Activated CD8-positive, alpha-beta T cell treated with anti-CD3 and anti-CD28 coated beads for 36 hours (primary cell): Measurements from ENCODE around the gene PREB. TPM values are rescaled to one million over a fixed set of nuclear protein-coding genes. Genes with fewer than 3 reads are reported as not detected.
"Not testable (repeated sequence)": the region's sequence is repeated elsewhere in the genome, so short reads cannot be mapped to it uniquely, and the experiment has no call there.

ENCODE experiments used
- ATAC-seq: fragments of 200-7000 bp; cut with Tn5 transposase; one replicate; pipeline ENCODE4 v1.10.0; 2021; ENCODE audit warnings: mild to moderate bottlenecking, moderate library complexity
- CTCF ChIA-PET: fragments of 350-600 bp; sonication (Branson Sonifier 250); formaldehyde crosslinking; loops from one replicate; lab custom pipeline; 2021; ENCODE audit warnings: antibody characterized with exemption; lab: Charles Lee
- POLR2A ChIA-PET: fragments of 350-600 bp; sonication (Branson Sonifier 250); formaldehyde crosslinking; loops from one replicate; lab custom pipeline; 2021; ENCODE audit warnings: antibody characterized with exemption; lab: Charles Lee
- DNase-seq: peaks from one replicate; pipeline ENCODE4 v3.0.0-alpha.2; 2020
- H3K27ac Mint-ChIP-seq: one replicate; pipeline ENCODE4 v1.8.0; 2021; ENCODE audit warnings: mild to moderate bottlenecking, mixed read lengths
- H3K27me3 Mint-ChIP-seq: one replicate; pipeline ENCODE4 v1.8.0; 2021; ENCODE audit warnings: mixed read lengths
- H3K36me3 Mint-ChIP-seq: one replicate; pipeline ENCODE4 v1.8.0; 2021; ENCODE audit warnings: low read depth, mixed read lengths
- H3K4me1 Mint-ChIP-seq: one replicate; pipeline ENCODE4 v1.8.0; 2021; ENCODE audit warnings: low read depth, mixed read lengths
- H3K4me3 Mint-ChIP-seq: one replicate; pipeline ENCODE4 v1.8.0; 2021; ENCODE audit warnings: mild to moderate bottlenecking, moderate library complexity, mixed read lengths
- H3K9me3 Mint-ChIP-seq: one replicate; pipeline ENCODE4 v1.8.0; 2021; ENCODE audit warnings: mixed read lengths
- intact Hi-C: fragments of 100-400 bp; cut with micrococcal nuclease; formaldehyde crosslinking; loops from one replicate; pipeline ENCODE4 v1.10.0; 2022
- total RNA-seq, 2 experiments: library from RNA; stranded (reverse); gene quantifications; one replicate each; pipeline ENCODE4 v1.2.3, GENCODE V29; 2021
- TF ChIP-seq, protein P1 (sequence below): fragments of 200-600 bp; IDR thresholded peaks from one replicate; pipeline ENCODE4 v1.8.0; 2022; ENCODE audit warnings: antibody characterized with exemption, mild to moderate bottlenecking

The PREB gene
- total RNA-seq, 2 experiments from 2014 or later = 60.5 to 63.2 TPM

DNA sequence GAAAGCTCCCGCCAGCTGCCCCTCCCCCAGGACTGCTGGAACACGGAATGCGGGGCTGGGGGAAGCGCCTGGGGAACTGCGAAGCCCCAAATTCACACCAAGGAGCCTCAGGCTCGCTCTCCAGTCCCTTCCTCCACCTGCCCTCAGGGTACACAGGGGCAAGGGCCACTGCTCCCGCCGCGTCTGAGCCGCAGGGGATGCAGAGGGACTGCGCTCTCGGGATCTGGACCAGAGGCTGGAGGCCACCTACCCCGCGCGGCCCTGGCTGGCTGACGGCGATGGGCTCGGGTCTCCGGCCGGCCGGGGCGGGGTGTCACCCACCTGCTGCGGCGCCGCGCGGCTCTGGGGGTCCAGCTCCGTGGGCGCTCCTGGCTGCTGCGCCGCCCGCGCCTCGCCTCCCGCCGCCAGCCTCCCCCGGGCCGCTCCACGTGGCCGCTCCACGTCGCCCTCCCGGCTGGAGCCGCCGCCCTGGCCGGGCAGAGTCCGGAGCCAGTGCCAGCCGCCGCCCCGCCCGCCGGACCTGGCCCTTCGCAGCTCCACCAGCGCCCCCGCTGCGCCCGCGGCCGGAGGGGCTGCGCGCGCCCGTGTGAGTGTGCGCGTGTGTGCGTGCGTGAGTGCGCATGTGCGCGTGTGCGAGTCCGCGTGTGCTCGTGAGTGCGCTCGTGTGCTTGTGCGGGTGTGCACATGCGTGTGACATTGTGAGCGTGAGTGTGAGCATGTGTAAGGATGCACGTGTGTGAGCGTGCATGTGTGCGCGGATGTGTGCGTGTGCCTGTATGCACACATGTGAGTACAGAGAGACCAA, 15.7 kb downstream of the PREB start, which contains the start of gene CGREF1:
TSS of gene CGREF1 (minus strand) at position 604 of the 805 bp plus-strand sequence. CDS start 14,762 bp downstream, outside the sequence.
- Mint-ChIP-seq H3K27me3 (peaks cover 23% of the 10 kb centered on the region), H3K4me1 (peaks cover 14% of the 10 kb centered on the region), H3K27ac (peak within 1 kb of the TSS; percentile 22), H3K4me3 (peak within 1 kb of the TSS; percentile 77), H3K36me3 (no peaks in the 10 kb centered on the region), H3K9me3 (no peaks in the 10 kb centered on the region)
- DNase-seq (peak; percentile 18), ATAC-seq (peak; percentile 18)
- ChIA-PET CTCF (interaction anchor here (1.3 kb wide), 1 partner anchor 16 kb away, joined by 3 read pairs; the partner anchor contains the start of gene PREB), POLR2A (interaction anchor here (0.6 to 1.1 kb wide), 4 partner anchors 14 to 34 kb away, joined by 3 to 4 read pairs (median 3); no protein-coding TSS in a partner anchor)
- intact Hi-C loops = no loop called here
- TF ChIP-seq, protein P1, sequence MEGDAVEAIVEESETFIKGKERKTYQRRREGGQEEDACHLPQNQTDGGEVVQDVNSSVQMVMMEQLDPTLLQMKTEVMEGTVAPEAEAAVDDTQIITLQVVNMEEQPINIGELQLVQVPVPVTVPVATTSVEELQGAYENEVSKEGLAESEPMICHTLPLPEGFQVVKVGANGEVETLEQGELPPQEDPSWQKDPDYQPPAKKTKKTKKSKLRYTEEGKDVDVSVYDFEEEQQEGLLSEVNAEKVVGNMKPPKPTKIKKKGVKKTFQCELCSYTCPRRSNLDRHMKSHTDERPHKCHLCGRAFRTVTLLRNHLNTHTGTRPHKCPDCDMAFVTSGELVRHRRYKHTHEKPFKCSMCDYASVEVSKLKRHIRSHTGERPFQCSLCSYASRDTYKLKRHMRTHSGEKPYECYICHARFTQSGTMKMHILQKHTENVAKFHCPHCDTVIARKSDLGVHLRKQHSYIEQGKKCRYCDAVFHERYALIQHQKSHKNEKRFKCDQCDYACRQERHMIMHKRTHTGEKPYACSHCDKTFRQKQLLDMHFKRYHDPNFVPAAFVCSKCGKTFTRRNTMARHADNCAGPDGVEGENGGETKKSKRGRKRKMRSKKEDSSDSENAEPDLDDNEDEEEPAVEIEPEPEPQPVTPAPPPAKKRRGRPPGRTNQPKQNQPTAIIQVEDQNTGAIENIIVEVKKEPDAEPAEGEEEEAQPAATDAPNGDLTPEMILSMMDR = no peak

DNA sequence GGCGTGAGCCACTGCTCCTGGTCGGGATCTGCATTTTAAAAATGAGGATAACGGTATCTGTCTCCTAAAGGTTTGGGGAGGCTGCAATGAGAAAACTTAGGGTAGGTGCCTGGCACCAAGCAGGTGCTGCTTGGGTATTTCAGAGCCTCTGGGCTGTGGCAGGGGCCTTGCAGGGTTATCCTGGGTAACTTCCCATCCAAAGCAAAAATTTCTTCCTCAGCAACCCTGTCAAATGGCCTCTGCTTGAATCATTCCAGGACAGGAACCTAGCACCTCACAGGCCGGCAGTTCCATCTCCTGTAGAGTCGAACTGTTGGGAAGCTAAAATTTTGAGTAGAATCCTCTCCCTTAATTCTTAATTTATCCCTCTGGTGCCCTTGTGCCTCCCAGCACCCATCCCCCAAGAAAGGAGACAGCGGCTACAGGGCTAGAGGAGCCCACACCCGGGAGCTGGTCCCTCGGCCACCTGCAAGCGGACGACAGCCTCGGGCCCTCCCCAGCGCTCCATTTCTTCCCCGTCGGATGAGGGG, 16.4 kb downstream of the PREB start:
- TF ChIP-seq, protein P1 = no peak
- ATAC-seq (no peak), DNase-seq (no peak)
- Mint-ChIP-seq H3K27ac (peak overlapping the region; percentile 22), H3K9me3 (no peaks in the 10 kb centered on the region), H3K4me1 (peaks cover 10% of the 10 kb centered on the region), H3K36me3 (no peaks in the 10 kb centered on the region), H3K27me3 (peaks cover 23% of the 10 kb centered on the region), H3K4me3 (peak overlapping the region; percentile 61)
- intact Hi-C loops = no loop called here
- POLR2A ChIA-PET = interaction anchor here (0.6 to 1.1 kb wide), 3 partner anchors 13 to 34 kb away, joined by 3 to 4 read pairs (median 3); no protein-coding TSS in a partner anchor
- CTCF ChIA-PET = interaction anchor here (1.3 kb wide), 1 partner anchor 16 kb away, joined by 3 read pairs; the partner anchor contains the start of gene PREB

DNA sequence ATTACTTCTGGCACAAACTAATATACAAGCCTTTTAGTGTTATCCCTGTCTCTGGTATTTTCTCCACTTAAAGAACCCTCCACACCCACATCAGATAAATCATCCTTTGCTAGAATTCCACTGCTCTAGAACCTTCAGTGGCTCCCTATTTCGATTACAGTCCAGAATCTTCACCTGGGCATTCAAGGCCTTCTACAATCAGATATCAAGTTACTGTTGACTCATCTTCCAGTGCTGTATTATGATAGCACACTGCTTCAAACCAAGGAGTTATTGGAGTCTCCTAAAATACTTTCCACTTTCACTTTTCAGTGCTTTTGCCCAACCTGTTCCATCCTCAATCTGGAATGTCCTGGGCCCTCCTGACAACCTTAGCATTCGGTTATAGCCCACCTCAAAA, 18.9 kb downstream of the PREB start:
- ATAC-seq (no peak), DNase-seq (no peak)
- no peak overlapping the region for H3K4me3 Mint-ChIP-seq
- no peaks in the 10 kb centered on the region for H3K9me3 Mint-ChIP-seq
- peaks cover 23% of the 10 kb centered on the region for H3K27me3 Mint-ChIP-seq
- no peak overlapping the region for H3K27ac Mint-ChIP-seq
- intact Hi-C loops = no loop called here
- TF ChIP-seq, protein P1 = no peak
- POLR2A ChIA-PET = interaction anchor here (1.8 kb wide), 1 partner anchor 17 kb away, joined by 4 read pairs; no protein-coding TSS in a partner anchor
- H3K36me3 Mint-ChIP-seq = no peaks in the 10 kb centered on the region
- CTCF ChIA-PET = no interaction called here
- peaks cover 9% of the 10 kb centered on the region for H3K4me1 Mint-ChIP-seq

DNA sequence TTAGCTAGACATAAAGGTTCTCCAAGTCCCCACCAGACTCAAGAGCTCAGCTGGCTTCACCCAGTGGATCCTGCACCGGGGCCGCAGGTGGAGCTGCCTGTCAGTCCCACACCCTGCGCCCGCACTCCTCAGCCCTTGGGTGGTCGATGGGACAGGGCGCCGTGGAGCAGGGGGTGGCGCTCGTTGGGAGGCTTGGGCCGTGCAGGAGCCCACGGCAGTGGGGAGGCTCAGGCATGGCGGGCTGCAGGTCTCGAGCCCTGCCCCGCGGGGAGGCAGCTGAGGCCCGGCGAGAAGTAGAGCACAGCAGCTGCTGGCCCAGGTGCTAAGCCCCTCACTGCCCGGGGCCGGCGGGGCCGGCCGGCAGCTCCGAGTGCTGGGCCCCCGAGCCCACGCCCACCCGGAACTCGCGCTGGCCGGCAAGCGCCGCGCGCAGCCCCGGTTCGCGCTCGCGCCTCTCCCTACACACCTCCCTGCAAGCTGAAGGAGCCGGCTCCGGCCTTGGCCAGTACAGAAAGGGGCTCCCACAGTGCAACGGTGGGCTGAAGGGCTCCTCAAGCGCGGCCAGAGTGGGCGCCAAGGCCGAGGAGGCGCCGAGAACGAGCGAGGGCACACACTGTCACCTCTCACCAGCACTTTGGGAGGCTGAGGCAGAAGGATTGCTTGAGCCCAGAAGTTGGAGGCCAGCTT, 22.9 kb downstream of the PREB start:
- H3K4me1 Mint-ChIP-seq, intact Hi-C loops, H3K9me3 Mint-ChIP-seq, DNase-seq, H3K4me3 Mint-ChIP-seq, H3K36me3 Mint-ChIP-seq, H3K27me3 Mint-ChIP-seq, H3K27ac Mint-ChIP-seq, ATAC-seq: not testable (repeated sequence)
- POLR2A ChIA-PET = interaction anchor here (1.0 kb wide), 1 partner anchor 12 kb away, joined by 3 read pairs; the partner anchor contains the start of gene ABHD1
- CTCF ChIA-PET = interaction anchor here (0.7 to 2.7 kb wide), 4 partner anchors 12 to 192 kb away, joined by 3 to 14 read pairs (median 6); partner anchors contain the start of gene ABHD1

DNA sequence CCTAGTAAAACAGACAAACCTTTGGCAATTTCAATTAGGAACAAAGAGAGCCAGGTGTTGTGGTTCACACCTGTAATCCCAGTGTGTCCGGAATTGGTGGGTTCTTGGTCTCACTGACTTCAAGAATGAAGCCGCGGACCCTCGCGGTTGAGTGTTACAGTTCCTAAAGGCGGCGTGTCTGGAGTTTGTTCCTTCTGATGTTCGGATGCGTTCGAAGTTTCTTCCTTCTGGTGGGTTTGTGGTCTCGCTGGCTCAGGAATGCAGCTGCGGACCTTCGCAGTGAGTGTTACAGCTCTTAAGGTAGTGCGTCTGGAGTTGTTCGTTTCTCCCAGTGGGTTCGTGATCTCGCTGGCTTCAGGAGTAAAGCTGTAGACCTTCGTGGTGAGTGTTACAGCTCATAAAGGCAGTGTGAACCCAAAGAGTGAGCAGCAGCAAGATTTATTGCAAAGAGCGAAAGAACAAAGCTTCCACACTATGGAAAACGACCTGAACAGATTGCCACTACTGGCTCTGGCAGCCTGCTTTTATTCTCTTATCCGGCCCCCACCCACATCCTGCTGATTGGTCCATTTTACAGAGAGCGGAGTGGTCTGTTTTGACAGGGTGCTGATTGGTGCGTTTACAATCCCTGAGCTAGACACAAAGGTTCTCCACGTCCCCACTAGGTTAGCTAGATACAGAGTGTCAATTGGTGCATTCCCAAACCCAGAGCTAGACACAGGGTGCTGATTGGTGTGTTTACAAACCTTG, 23.7 kb downstream of the PREB start:
- ATAC-seq, H3K9me3 Mint-ChIP-seq, H3K36me3 Mint-ChIP-seq, DNase-seq, H3K27ac Mint-ChIP-seq, H3K4me3 Mint-ChIP-seq, H3K27me3 Mint-ChIP-seq, intact Hi-C loops, H3K4me1 Mint-ChIP-seq: not testable (repeated sequence)
- ChIA-PET CTCF (interaction anchor here (1.1 to 2.7 kb wide), 3 partner anchors 11 to 192 kb away, joined by 3 to 14 read pairs (median 9); no protein-coding TSS in a partner anchor), POLR2A (interaction anchor here (1.0 kb wide), 1 partner anchor 13 kb away, joined by 3 read pairs; the partner anchor contains the start of gene ABHD1)
